ENCODE measurements around the gene KIF1C.

Gene KIF1C

DNA sequence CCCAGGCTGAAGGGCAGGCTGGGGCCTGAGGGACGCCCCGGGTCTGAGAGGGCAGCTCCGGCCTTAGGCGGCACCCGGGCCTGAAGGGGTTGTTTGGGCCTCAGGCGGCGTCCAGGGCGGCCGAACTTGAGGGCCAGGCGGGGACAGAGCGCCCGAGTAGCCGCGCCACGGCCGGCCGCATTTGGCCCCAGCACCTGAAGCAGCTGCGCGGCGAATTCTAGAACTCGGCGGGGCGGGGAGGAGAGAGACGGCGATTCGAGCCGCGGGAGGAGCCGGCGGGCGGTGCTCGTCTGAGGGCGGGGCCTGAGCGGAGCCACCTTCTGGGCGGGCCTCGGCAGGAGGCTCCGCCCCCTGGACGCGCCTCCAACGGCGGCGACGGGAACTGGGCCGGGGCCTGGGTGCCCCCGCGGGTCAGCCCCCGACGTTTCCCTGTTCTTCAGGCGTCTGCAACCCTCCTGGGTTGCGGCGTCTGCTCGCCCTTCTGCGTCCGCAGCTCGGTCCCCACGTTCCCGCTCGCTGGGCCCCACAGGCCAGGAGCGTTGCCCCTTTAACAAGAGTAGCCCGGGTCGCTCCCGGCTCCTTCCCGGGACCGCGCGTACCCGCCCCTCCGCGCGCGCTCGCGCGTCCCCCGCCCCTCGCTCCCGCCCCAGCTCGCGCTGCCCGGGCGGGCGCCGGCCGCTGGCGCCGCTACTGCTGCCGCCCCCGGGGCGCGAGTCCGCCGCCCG is at the start of gene KIF1C, which contains the start of gene INCA1:
Gene KIF1C (plus strand): TSS at position 649 of the 725 bp plus-strand sequence. CDS start 2,297 bp downstream, outside the sequence.
Gene INCA1 (minus strand): TSS at position 221 of the 725 bp plus-strand sequence. CDS start 3,085 bp downstream, outside the sequence.
- peak; percentile 85 for DNase-seq (ENCODE audit: low read depth)

DNA sequence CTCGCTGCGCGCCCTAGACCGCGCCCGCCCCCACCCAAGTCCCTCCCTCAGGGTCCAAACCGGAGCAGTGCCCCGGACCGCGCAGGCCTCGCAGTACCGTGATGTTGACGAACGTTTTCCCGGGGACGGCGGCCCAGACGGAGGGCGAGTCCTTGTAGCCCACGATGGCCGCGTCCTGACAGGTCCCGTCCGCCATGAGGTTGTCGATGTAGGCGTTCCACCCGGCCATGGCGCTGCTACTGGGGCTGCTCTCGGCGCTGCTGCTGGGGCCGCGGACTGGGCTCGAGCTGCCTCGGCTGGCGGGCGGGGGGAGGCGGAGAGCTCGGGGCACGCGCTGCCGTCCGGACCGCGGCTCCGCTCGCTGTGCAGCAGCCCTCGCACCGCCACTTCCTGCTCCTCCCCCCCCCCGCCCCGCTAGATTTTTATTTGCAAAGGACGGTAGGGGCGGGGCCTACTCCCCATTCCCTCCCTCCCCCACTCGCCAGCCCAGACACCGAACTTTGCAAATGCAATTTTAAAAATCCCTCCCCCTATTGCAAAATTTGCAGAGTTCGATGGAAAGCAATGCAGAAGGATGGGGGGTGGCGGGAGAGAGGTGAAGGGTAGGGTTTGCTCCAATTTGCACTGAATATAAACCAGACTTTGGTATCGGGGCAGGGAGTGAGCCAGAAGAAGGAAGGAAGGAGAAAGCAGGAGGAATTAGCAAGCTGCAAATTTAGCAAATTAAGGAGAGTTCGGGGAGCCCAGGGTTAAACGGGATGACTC is 49.4 kb upstream of the KIF1C start, which contains the start of gene PFN1:
Gene PFN1 (minus strand): TSS at position 365 of the 765 bp plus-strand sequence. CDS start 136 bp downstream, at position 229.
- DNase-seq (ENCODE audit: low read depth): peak; percentile 85

DNA sequence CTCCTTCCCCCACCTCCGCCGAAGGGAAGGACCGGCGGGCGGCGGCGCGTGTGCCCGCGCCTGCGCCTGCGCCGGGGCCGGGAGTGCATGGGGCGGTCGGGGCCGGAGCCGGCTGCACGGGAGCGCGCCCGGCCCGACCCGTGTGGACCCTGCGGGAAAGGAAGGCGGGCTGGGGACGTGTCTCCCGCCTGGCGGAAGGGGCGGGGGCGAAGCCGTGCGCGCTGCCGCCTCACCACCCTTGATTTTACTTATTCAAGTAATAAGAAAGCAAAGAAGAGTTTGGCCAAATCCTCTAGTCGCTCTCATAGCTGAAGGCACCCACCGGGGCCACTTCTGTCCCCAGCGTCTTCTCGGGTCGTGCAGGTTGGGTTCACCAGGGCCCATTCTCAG is 48.8 kb upstream of the KIF1C start:
- peak; percentile 61 for DNase-seq (ENCODE audit: low read depth)

DNA sequence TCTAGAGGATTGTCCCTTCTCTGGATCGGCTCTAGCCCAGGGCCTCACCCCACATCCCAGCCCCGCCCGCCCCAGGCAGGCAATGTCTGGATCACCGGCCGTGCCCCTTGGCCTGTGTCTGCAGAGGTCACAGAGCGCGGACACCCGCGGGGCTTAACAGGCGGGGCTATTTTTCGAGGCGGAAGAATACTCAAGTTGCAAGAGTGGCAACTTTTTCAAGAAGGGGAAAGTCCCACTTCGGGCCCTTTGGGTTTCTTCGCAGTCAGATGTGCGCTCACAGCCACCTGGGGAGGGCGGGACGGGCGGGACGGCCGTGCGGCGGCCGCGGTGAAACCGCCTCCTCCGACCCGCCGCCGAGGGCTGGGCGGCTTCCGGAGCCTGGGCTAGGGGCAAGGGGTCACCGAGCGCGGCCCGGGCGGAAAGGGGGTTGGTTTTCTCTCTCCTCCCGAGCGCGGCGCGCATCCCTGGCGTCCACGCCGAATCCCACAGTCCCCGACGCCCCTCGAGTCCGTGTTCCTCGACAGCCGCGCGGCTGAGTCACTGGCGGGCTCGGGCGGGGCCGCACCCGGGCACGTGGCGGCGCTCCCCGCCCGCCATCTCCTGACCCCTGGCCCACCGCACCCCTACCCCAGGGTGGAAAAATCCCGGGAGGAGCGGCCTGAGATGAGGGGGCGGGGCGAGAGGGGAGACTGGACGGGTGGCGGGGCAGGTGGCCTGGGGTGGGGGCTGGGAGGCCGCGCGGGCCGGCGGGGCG is 48.3 kb upstream of the KIF1C start:
- peak; percentile 67 for DNase-seq (ENCODE audit: low read depth)

DNA sequence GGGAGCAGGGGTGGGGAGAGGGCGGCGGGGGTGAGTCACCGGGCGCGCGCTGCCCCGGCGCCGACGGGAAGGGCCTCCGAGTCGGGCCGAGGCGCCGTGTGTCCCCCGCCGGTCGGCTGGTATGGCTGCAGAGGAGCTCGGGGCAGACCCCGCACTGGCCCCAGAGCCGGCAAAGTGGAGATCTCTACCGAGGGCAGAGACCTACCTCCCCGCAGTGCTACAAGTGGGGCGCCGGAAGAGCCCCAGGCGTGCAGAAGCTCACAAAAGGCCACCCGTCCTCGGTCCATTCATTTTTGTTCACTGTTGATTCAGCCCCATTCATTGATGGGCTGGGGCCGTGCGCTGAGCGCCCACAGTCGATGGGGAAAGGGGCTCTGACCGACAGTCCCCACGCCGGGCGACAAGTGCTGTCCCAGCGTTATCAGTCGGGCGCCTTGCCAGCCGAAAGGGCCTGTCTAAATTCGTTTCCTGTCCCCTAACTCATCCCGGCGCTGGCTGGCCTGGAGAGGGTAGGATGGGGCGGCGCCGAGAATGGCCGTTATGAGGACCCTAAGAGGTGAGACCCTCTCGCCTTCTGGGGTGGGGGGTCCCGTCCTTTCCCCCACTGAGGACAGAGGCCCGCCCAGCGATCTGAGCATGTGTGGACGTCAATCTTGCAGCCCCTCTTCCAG is 47.5 kb upstream of the KIF1C start:
- peak; percentile 55 for DNase-seq (ENCODE audit: low read depth)

DNA sequence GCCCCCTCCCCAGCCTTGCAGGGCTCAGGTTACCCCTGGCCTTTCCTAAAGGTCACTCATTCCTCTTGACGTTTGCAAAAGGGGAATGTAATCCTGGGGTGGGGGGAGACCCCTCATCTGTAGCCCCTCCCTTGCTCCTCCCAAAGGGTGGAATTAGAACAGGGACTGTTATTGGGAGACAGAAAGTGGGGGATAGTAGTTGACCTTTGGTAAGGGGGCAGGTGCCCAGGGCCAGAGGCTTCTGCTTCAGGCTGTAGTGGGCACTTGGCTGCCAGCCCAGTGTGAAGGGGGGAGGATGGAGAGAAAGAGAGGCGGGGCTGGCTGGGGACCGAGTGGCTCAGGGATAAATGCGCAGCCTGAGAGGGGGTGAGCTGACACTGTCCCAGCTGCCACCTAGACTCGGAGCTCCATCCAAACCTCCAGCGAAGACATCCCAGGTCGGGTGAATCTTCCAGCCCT is 47.0 kb upstream of the KIF1C start, which contains the start of gene ENO3:
Gene ENO3 (plus strand): TSS at position 374 of the 459 bp plus-strand sequence. CDS start 711 bp downstream, outside the sequence.
- DNase-seq (ENCODE audit: low read depth): no peak

DNA sequence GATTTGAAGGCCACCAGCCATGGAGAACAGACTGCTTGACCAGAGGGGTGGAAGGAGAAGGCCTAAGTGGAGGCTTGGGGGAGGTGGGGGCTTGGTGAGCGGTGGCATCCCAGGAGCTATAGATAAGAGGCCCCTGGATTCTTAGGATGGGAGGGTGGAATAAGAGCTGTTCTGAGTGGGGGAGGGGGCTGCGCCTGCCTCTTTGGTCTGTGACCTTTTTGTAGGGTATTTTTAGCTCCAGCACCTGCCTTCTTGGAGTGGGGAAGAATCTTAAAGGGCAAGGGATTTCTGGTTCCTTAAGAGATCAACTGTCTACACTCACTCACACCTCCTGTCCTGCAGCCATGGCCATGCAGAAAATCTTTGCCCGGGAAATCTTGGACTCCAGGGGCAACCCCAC is 46.3 kb upstream of the KIF1C start:
- no peak for DNase-seq (ENCODE audit: low read depth)

DNA sequence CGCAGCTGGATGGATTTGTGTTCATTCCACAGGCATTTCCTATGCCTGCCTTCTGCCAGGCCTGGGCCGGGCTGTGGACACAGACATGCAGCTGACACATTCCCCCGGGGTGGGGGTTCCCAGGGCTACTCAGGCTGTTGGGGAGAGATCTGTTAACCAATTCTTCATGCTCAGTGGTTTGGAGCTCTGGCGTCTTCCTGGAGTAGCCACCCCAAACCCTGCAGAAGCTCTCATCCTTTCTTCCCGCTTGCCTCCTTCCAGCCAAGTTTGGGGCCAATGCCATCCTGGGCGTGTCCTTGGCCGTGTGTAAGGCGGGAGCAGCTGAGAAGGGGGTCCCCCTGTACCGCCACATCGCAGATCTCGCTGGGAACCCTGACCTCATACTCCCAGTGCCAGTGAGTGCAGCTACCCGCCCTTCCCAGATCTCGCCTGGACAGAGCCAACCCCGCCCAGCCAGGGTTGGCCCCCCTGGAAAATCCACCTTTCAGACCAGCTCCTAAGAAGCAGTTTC is 44.2 kb upstream of the KIF1C start:
- no peak for DNase-seq (ENCODE audit: low read depth)

DNA sequence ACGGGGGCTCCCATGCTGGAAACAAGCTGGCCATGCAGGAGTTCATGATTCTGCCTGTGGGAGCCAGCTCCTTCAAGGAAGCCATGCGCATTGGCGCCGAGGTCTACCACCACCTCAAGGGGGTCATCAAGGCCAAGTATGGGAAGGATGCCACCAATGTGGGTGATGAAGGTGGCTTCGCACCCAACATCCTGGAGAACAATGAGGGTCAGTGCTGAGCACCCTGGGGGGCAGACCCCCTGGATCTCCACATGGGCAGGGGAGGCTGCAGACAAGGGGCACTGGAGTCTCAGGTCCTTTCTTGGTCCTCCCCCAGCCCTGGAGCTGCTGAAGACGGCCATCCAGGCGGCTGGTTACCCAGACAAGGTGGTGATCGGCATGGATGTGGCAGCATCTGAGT is 42.7 kb upstream of the KIF1C start:
- DNase-seq (ENCODE audit: low read depth): no peak

DNA sequence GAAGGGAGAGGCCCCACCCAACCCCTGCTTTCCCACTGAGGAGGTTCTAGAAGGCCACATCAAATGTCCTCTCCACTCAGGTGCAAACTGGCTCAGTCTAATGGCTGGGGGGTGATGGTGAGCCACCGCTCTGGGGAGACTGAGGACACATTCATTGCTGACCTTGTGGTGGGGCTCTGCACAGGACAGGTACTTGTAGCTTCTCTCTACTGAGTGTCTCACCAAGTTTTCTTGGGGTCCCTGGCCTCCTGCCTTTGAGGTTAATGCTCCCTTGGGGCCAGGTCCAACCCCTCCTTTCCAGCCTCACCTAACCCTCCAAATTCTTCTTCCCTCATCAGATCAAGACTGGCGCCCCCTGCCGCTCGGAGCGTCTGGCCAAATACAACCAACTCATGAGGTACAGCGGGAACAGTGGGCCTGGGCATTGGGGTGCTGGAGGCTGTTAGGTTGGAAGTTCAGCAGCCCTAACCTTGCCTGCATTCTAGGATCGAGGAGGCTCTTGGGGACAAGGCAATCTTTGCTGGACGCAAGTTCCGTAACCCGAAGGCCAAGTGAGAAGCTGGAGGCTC is 41.2 kb upstream of the KIF1C start:
- DNase-seq (ENCODE audit: low read depth): no peak

DNA sequence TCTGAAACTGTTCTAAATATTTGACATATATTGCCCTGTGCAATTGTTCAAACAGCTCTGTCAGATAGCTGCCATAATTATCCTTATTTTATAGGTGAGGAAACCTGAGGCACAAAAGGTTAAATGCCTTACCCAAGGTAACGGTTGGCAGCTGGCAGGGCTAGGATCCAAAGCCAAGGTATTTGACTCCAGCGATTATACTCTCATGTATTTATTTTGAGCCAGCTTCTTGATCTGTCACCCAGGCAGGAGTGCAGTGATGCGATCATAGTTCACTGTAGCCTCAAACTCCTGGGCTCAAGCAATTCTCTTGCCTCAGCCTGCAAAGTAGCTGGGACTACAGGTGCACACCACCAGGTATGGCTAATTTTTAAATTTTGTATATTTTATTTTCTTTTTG is 39.6 kb upstream of the KIF1C start:
- no peak for DNase-seq (ENCODE audit: low read depth)

DNA sequence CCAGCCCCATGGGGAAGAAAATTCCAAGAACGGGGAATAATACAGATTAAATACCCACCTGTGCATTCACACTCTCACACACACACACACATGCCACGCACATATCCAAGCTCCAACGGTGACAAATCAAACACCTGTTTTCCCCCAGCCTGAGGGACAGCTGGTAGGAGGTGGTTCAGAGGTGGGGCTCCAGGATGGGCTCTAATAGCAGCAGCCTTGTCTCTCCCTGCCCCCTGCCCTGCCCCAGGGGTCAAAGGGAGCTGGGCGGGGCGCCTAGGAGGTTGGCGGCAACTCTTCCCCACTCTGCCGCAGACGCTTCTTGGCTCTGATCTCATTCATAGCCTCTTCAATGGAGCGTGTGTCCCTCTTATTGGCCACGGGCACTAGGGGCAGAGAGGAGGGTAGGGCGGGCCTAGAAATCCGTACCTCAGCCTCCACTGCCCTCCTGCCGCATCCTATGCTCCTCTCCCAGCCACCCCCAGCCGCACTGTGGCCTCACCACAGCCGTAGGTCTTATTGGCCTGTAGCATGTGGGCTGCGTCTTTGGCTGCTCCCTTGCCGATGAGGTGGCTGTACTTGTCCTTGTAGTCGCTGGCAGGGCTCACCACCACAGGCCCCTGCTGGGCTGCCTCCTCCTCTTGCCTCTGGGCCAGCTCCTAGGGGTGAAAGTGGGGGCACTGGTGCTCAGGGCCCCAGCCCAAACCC is 38.3 kb upstream of the KIF1C start:
- no peak for DNase-seq (ENCODE audit: low read depth)

DNA sequence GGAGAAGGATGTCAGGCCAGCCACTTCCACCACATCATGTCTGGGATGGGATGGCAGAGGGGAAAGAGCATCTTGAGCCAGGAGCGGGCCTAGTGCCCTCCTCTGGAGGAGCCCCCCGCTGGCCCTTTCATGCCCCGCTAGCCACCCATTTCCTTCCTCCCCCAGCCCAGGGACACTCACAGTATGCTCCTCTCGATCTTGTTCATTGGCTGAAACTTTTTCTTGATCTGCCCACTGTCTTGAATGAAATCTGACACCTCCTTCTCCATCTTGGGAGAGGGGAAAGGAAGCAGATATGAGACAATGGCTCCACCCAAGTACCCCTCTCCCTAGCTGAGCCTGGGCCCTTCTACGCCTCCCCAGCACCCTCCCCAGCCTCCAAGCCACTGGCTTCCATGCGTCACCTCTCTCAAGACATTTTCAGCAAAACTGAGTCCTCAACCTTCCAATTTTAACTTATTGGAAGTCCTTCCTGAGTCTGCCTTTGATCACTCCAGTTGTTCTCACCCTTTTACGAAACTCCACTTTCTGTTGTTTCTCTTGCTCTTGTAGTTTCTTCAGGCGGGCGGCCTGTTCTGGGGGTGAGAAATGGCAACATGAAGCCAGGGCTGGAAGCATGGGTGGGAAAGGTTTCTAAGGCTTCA is 37.3 kb upstream of the KIF1C start:
- DNase-seq (ENCODE audit: low read depth): no peak

DNA sequence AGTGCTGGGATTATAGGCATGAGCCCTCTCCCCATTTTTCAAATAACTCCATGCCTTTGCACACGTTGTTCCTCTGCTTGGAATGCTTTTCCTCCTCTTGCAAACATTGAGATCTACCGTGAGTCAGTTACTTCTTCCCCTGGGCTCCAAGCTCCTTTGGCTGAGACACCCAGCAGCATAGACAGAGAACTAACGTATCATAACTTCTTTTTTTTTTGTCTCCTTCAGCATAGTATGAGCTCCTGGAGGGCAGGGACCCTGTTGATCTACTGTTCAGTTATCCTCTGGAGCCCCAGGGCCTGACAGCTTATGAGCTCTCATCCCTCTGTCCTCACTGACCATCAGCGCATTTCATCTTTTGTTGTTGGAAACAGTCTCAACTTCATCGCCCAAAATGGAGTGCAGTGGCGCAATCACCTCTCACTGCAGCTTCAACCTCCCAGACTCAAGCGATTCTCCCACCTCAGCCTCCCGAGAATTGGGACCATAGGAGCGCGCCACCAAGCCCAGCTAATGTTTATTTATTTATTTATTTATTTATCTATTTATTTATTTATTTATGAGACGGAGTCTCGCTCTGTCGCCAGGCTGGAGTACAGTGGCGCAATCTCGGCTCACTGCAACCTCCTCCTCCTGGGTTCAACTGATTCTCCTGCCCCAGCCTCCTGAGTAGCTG is 32.3 kb upstream of the KIF1C start:
- no peak for DNase-seq (ENCODE audit: low read depth)

DNA sequence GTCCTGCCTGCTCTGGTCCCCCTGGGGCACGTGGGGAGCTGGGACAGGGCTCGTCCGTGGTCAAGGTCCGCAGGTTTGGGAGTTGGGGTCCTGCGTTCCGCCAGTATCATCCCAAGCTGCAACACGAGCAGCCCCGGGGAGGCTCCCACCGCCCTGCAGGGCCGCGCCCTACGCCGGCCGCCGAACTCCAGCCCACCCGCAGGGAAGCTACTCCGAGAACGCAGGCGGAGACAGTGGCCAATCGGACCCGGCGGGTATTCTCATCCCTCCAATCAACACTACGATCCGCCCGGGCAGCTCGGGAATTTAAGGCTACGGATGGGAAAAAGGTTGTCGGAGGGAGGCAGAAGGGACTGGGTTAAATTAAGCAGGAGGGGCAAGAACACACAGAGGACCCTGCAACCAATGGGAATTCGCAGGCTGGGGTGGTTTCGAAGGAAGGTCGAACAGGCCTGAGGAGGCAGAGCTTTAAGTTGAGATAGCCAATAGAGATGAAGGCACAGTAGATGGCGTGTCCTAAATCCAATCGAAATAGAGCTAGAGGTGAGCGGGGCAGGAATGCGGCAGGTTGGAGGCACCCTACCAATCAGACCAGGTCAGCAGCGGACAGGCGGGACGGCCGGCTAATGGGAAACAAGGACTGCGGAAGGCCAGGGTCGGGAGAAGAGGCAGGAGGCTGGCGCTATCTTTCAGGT is 30.8 kb upstream of the KIF1C start:
- peak; percentile 83 for DNase-seq (ENCODE audit: low read depth)

DNA sequence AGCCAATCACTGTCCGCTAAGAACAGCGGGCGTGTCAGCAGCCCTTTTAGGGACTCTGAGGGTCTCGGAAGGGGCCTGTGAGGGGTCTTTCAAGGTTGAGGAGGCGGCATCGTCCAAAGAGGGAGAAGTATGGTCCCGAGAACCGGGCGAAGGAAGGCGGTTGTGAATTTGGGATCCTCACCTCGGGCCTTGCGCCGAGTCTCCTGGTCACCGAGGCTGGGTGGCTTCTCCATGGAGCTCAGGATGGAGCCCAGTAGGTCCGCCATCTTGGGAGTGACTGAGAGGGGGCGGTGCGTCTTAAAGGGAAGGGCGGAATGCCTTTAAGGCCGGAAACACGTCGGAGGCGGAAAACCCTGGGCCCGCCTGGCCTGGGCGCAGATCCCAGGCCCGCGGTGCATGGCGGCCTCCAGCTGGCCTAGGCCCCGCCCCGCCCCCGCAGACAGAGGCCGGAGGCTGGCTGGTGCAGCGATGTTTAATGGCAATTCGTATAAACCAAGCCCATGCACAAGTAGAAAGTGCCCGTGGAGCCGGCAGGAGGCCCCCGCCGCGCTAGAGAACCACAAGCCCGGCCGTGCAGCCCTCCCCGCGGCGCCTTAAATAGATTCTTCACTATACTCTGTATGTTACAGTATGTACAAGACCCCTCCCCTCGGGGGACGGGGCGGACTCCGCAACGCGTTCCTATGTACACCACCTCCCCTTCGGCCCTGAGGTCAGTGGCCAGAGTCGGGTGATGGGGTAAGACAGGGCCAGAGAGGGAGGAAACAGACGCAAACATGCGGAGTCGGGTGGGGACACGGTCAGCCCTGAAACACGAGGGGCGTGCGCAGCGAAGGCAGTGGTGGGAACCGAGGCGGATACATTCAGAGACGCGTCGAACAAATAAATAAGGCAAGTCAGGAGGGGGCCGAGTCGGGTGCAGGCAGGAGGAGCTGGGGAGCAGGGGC is 29.9 kb upstream of the KIF1C start, which contains the start of gene SPAG7:
Gene SPAG7 (minus strand): TSS at position 279 of the 947 bp plus-strand sequence. CDS start 13 bp downstream, at position 266.
- DNase-seq (ENCODE audit: low read depth): peak; percentile 83

DNA sequence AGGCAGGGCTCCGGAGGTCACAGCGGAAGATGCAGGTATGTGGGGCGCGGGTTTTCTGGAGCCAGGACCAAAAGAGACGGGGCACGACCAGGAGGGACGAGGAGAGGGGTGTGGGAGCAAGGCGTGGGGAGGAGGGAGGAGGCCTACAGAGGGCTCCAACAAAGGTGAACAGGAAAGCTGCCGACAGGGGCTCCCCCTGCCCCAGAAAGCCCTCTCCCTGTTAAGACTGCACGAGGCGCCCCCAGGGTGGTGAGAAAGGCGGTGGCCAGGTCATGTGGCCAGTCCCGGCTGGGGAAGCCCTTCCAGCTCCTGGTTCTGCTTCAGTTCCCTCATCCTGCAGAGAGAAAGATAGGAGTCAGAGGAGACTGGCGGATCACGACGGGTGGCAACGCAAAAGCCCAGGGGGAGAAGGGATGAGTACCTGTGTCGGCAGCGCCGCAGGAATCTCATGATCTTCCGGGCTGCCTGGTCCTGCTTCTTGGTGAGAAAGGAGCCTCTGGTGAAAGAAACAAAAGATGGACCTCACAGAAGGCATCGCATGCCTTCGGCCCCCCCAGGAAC is 29.2 kb upstream of the KIF1C start:
- DNase-seq (ENCODE audit: low read depth): no peak
